GM12878 (cell line): ENCODE measurements around the gene PPP2R3B. TPM values are rescaled to one million over a fixed set of nuclear protein-coding genes. Genes with fewer than 3 reads are reported as not detected.

Source experiments
- BCL11A ChIP-seq: IDR thresholded peaks from 2 replicates; pipeline ENCODE4 v1.6.1; 2011; ENCODE audit warnings: low read depth, low read length
- CBFB ChIP-seq: IDR thresholded peaks from 2 replicates; pipeline ENCODE4 v1.6.1; 2016; ENCODE audit warnings: antibody characterized with exemption, low read depth
- EED ChIP-seq: sonication (generic); IDR thresholded peaks from 2 replicates; pipeline ENCODE4 v1.6.1; 2016; ENCODE audit warnings: antibody characterized with exemption, low read depth
- HSF1 ChIP-seq: fragments of 150-350 bp; IDR thresholded peaks from 2 replicates; pipeline ENCODE4 v1.6.1; 2014; ENCODE audit warnings: mild to moderate bottlenecking, low read depth, low read length
- MYB ChIP-seq: fragments of 150-350 bp; IDR thresholded peaks from 2 replicates; pipeline ENCODE4 v1.6.1; 2014; ENCODE audit warnings: mild to moderate bottlenecking, low read depth, low read length, borderline replicate concordance
- NRF1 ChIP-seq: conservative IDR thresholded peaks from 2 replicates; pipeline ENCODE4 v1.6.1; 2011; ENCODE audit warnings: mild to moderate bottlenecking, low read depth, low read length, improper control_type of control experiment
- POU2F2 ChIP-seq: IDR thresholded peaks from 3 replicates; pipeline ENCODE4 v1.6.1; 2011; ENCODE audit warnings: low read depth, mild to moderate bottlenecking, low read length, borderline replicate concordance
- PRDM15 ChIP-seq: fragments of 450-650 bp; formaldehyde crosslinking; IDR thresholded peaks from 2 replicates; pipeline ENCODE4 v1.4.0; 2020; ENCODE audit warnings: mild to moderate bottlenecking, moderate library complexity
- RBBP5 ChIP-seq: fragments of 200-600 bp; sonication (generic); conservative IDR thresholded peaks from 2 replicates; pipeline ENCODE4 v1.6.1; 2016
- TBL1XR1 ChIP-seq: IDR thresholded peaks from 2 replicates; pipeline ENCODE4 v1.6.1; 2012; ENCODE audit warnings: low read depth, low read length, improper control_type of control experiment
- ZBTB11 ChIP-seq: fragments of 450-650 bp; formaldehyde crosslinking; IDR thresholded peaks from 2 replicates; pipeline ENCODE4 v1.5.0; 2022; ENCODE audit warnings: mild to moderate bottlenecking, missing genetic modification characterization
- polyA plus RNA-seq, 11 experiments: library from polyadenylated mRNA; depleted of rRNA in 4 of 11; unstranded in 6 of 11; stranded (reverse) in 5 of 11; fragments of >200 nt; fragmentation: Nextera tagmentation in 4 of 11; fragmentation: Illumina TruSeq in 1 of 11; extraction: Ambion mirVana in 4 of 11; extraction: Trizol in 1 of 11; gene quantifications; 1 replicate in 1 of 11; 2 replicates in 10 of 11; pipeline versions ENCODE4 v1.2.1 to v1.2.3, GENCODE V29; 2011 to 2016; ENCODE audit warnings: inconsistent platforms in 2 of 11, missing spikeins in 2 of 11, low read depth in 1 of 11
- total RNA-seq, 4 experiments: library from RNA; depleted of rRNA in 3 of 4; stranded (reverse); fragments of >200 nt in 3 of 4; fragmentation: Illumina TruSeq in 1 of 4; extraction: Trizol in 1 of 4; gene quantifications; 2 replicates each; pipeline versions ENCODE4 v1.2.1 to v1.2.3, GENCODE V29; 2013 to 2021
- TF ChIP-seq, protein P1 (sequence below): fragments of 450-650 bp; formaldehyde crosslinking; IDR thresholded peaks from 2 replicates; pipeline ENCODE4 v1.4.0; 2022; ENCODE audit warnings: mild to moderate bottlenecking, moderate library complexity
- TF ChIP-seq, protein P2 (sequence below): IDR thresholded peaks from 2 replicates; pipeline ENCODE4 v1.6.1; 2012; ENCODE audit warnings: low read depth, low read length, improper control_type of control experiment
- TF ChIP-seq, protein P3 (sequence below), 3 experiments: IDR thresholded peaks in 2 of 3; conservative IDR thresholded peaks in 1 of 3; 2 replicates each; pipeline ENCODE4 v1.5.1; 2011; ENCODE audit warnings: low read depth in 3 of 3, low read length in 3 of 3, mild to moderate bottlenecking in 3 of 3, control low read depth in 2 of 3, moderate library complexity in 2 of 3, inconsistent platforms in 1 of 3, mixed read lengths in 1 of 3; ENCODE audit not compliant: control insufficient read depth in 2 of 3, insufficient read depth in 1 of 3; ENCODE audit errors: extremely low read depth in 1 of 3

Gene PPP2R3B
- total and polyA plus RNA-seq, 10 of the 15 experiments (the other 5 are each of a cell fraction or from before 2014, with no cell fraction given) = 0.11 to 34.3 (median 9.7) TPM; not detected in 1

DNA sequence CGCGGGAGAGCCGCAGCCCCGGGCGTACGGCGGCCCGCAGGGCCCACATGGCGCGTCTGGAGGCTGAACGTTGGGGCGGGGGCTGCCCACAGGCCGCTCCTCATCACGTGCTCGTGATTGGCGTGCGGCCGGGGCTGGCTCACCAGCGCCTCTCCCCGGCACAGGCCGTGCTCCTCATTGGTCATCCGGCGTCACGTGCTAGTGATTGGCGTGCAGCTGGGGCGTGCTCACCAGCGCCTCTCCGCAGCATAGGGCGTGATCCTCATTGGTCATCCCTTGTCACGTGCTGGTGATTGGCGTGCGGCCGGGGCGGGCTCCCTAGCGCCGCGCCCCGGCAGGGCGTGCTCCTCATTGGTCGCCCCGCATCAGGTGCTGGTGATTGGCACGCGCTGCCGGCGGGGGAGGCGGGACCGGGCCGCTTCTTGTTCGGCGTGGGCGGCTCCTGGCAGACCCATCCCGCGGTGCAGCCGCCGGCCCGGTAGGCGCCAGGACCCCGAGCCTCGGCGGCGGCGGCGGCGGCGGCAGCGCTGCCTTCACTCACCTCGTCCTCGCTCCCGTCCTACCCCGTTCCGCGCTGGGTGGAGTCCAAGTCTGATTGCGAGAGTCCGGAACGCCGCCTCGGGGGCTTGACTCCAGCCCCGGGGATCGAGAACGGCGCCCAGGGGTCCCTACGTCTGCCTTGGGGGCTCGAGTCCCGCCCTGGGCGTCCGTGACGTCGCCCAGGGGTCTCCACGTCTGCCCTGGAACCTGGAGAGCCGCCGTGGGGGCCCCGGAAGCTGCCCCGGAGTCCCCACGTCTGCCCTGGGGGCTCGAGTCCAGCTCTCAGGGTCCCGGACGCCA, 67.7 kb downstream of the PPP2R3B start, which contains the start of gene GTPBP6 (continued):
- TF ChIP-seq, protein P1, sequence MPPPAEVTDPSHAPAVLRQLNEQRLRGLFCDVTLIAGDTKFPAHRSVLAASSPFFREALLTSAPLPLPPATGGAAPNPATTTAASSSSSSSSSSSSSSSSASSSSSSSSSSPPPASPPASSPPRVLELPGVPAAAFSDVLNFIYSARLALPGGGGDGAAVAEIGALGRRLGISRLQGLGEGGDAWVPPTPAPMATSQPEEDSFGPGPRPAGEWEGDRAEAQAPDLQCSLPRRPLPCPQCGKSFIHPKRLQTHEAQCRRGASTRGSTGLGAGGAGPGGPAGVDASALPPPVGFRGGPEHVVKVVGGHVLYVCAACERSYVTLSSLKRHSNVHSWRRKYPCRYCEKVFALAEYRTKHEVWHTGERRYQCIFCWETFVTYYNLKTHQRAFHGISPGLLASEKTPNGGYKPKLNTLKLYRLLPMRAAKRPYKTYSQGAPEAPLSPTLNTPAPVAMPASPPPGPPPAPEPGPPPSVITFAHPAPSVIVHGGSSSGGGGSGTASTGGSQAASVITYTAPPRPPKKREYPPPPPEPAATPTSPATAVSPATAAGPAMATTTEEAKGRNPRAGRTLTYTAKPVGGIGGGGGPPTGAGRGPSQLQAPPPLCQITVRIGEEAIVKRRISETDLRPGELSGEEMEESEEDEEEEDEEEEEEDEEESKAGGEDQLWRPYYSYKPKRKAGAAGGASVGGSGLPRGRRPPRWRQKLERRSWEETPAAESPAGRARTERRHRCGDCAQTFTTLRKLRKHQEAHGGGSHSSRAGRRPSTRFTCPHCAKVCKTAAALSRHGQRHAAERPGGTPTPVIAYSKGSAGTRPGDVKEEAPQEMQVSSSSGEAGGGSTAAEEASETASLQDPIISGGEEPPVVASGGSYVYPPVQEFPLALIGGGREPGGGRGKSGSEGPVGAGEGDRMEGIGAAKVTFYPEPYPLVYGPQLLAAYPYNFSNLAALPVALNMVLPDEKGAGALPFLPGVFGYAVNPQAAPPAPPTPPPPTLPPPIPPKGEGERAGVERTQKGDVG = no peak
- TF ChIP-seq HSF1 = no peak
- no peak for TF ChIP-seq EED
- TF ChIP-seq, protein P2, sequence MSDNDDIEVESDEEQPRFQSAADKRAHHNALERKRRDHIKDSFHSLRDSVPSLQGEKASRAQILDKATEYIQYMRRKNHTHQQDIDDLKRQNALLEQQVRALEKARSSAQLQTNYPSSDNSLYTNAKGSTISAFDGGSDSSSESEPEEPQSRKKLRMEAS = peak; percentile 100
- TF ChIP-seq POU2F2 = peak; percentile 71; the same call in 2 of the 3 replicates
- no peak for TF ChIP-seq TBL1XR1
- no peak for TF ChIP-seq NRF1
- no peak for TF ChIP-seq MYB
- TF ChIP-seq ZBTB11 = no peak
- TF ChIP-seq CBFB = peak; percentile 4; the same call in 1 of the 2 replicates
- TF ChIP-seq PRDM15 = no peak
- TF ChIP-seq BCL11A = no peak
- TF ChIP-seq, protein P3, sequence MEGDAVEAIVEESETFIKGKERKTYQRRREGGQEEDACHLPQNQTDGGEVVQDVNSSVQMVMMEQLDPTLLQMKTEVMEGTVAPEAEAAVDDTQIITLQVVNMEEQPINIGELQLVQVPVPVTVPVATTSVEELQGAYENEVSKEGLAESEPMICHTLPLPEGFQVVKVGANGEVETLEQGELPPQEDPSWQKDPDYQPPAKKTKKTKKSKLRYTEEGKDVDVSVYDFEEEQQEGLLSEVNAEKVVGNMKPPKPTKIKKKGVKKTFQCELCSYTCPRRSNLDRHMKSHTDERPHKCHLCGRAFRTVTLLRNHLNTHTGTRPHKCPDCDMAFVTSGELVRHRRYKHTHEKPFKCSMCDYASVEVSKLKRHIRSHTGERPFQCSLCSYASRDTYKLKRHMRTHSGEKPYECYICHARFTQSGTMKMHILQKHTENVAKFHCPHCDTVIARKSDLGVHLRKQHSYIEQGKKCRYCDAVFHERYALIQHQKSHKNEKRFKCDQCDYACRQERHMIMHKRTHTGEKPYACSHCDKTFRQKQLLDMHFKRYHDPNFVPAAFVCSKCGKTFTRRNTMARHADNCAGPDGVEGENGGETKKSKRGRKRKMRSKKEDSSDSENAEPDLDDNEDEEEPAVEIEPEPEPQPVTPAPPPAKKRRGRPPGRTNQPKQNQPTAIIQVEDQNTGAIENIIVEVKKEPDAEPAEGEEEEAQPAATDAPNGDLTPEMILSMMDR (IDR thresholded peaks at IDR 0.05 in 2 of 3, conservative IDR thresholded peaks at IDR 0.05 in 1 of 3; ENCODE audit: control insufficient read depth in 2 of 3, extremely low read depth in 1 of 3, insufficient read depth in 1 of 3, low read depth in 3 of 3, low read length in 3 of 3) = peak in 1 of 3 experiments; percentile 35; a peak in 2 of 6 replicates
- no peak for TF ChIP-seq RBBP5
